Measurements from ENCODE around the gene ARSB. TPM values are rescaled to one million over a fixed set of nuclear protein-coding genes. Genes with fewer than 3 reads are reported as not detected.

ARSB gene
- total RNA-seq, 3 donors from 2014 or later: 9.8 to 17.6 (median 10.0) TPM

DNA sequence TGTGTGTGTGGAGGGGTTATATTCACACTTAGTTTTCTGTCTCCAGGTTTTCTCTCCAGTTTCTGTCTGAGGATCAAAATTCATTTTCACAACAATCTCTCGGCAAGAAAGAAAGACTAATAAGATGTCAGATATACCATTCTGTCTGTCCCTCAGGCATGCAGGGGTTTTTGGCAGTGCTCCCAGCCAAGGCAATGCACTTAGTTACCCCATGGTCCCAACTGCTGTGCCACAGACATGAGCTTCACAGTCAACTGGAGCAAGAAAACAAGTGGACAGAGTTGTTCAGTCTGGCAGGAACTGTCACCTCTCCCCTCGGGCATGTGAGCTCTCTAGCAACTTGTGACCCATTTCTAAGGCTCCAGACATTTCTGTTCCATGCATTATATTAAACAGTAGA, 234.8 kb downstream of the ARSB start:
- H3K36me3 ChIP-seq: no peaks in the 10 kb centered on the region
- no peaks in the 10 kb centered on the region for H3K9me3 ChIP-seq
- intact Hi-C loops (cut with DNase I; ENCODE audit: low total_unique reads): no loop called here
- DNase-seq (ENCODE audit: low spot score in 2 of 2): no peak
- no peaks in the 10 kb centered on the region for H3K4me1 ChIP-seq
- no peak overlapping the region for H3K4me3 ChIP-seq
- no peaks in the 10 kb centered on the region for H3K27me3 ChIP-seq
- H3K27ac ChIP-seq: no peak overlapping the region
- TF ChIP-seq POLR2AphosphoS5 (IDR thresholded peaks at IDR 0.05): no peak
- no peak for TF ChIP-seq POLR2A (IDR thresholded peaks at IDR 0.05)
- no peak for TF ChIP-seq CTCF (IDR thresholded peaks at IDR 0.05)

GRCh38 chr5:78747705-78748359, 237.3 kb downstream of the ARSB start:
- Histone ChIP-seq H3K4me3 (no peak overlapping the region), H3K4me1 (no peaks in the 10 kb centered on the region), H3K36me3 (no peaks in the 10 kb centered on the region), H3K27ac (peak overlapping the region; percentile 81), H3K27me3 (no peaks in the 10 kb centered on the region), H3K9me3 (no peaks in the 10 kb centered on the region)
- intact Hi-C loops (cut with DNase I; ENCODE audit: low total_unique reads): no loop called here
- TF ChIP-seq CTCF (IDR thresholded peaks at IDR 0.05) (no peak), POLR2A (IDR thresholded peaks at IDR 0.05) (no peak), POLR2AphosphoS5 (IDR thresholded peaks at IDR 0.05) (no peak)
- no peak for DNase-seq (ENCODE audit: low spot score in 2 of 2)

DNA sequence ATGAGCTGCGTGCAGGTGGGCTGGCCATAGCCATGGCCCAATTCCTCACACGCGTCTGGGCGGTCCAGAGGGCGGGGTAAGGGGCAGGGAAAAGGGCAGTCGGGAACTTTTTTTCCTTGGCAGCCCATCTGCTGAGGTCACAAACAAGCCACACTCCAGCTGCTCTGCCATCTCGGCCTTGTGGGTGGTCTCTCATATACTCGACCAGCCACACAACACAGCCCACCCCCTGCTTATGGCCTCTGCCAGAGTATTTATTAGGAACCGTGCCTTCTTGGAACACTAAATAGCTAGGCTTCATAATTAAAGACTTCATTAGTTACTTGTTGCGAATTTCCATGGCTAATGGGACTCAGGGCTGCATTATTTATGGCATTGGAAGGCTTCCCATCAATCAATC, 238.1 kb downstream of the ARSB start:
- H3K4me1 ChIP-seq: no peaks in the 10 kb centered on the region
- H3K36me3 ChIP-seq: no peaks in the 10 kb centered on the region
- peak overlapping the region; percentile 81 for H3K27ac ChIP-seq
- H3K27me3 ChIP-seq: no peaks in the 10 kb centered on the region
- H3K4me3 ChIP-seq: no peak overlapping the region
- TF ChIP-seq CTCF (IDR thresholded peaks at IDR 0.05) (no peak), POLR2A (IDR thresholded peaks at IDR 0.05) (no peak), POLR2AphosphoS5 (IDR thresholded peaks at IDR 0.05) (no peak)
- H3K9me3 ChIP-seq: no peaks in the 10 kb centered on the region
- DNase-seq (ENCODE audit: low spot score in 2 of 2): no peak
- intact Hi-C loops (cut with DNase I; ENCODE audit: low total_unique reads): no loop called here

- DNase-seq (ENCODE audit: low spot score in 2 of 2): no peak
- Histone ChIP-seq H3K36me3 (no peaks in the 10 kb centered on the region), H3K9me3 (no peaks in the 10 kb centered on the region), H3K4me1 (no peaks in the 10 kb centered on the region), H3K4me3 (no peak overlapping the region), H3K27me3 (no peaks in the 10 kb centered on the region), H3K27ac (peak overlapping the region in 1 of 2 donors; percentile 81)
- intact Hi-C loops (cut with DNase I; ENCODE audit: low total_unique reads): no loop called here
- no peak for TF ChIP-seq POLR2AphosphoS5 (IDR thresholded peaks at IDR 0.05)
- no peak for TF ChIP-seq POLR2A (IDR thresholded peaks at IDR 0.05)
- no peak for TF ChIP-seq CTCF (IDR thresholded peaks at IDR 0.05)
Measured at GRCh38 chr5:78746021-78746770, 238.9 kb downstream of the ARSB start.

DNA sequence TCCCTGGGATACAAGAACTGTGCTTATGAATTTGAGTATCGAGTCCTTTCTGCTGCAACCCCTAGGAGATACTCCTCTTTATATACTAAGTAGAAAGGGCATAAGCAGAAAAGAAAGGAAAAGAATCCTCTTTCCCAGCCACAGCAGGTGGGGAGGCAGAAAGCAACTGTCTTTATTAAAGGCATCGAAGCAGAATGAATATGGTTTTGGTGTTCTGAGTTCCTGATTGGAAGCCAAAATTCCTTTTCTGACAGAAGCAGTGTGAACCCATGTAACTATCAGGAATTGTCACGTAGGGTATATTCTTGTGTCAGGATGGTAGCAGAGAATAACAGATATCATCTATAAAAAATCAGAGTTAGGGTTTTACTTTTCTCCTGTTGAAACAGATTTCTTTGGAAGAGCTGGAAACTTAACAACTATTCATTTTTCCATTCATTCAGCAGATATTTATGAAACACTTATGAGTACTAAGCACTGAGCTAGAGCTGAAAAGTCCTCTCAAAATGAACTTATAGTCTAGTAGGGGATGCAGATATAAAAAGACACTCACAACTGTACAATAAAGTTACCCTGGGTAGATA, 240.1 kb downstream of the ARSB start:
- intact Hi-C loops (cut with DNase I; ENCODE audit: low total_unique reads): no loop called here
- no peak overlapping the region for H3K4me3 ChIP-seq
- H3K27ac ChIP-seq: peak overlapping the region; percentile 55 to 81
- no peaks in the 10 kb centered on the region for H3K4me1 ChIP-seq
- no peaks in the 10 kb centered on the region for H3K27me3 ChIP-seq
- no peaks in the 10 kb centered on the region for H3K36me3 ChIP-seq
- H3K9me3 ChIP-seq: no peaks in the 10 kb centered on the region
- no peak for TF ChIP-seq POLR2AphosphoS5 (IDR thresholded peaks at IDR 0.05)
- DNase-seq (ENCODE audit: low spot score in 2 of 2): no peak

All from breast epithelium (tissue), 4 donors.